ENCODE results near the gene MCRIP1. TPM values are rescaled to one million over a fixed set of nuclear protein-coding genes. Genes with fewer than 3 reads are reported as not detected.

The MCRIP1 gene
- total and polyA plus RNA-seq, 8 donors, result 61.7 to 97.6 (median 80.7) TPM

DNA sequence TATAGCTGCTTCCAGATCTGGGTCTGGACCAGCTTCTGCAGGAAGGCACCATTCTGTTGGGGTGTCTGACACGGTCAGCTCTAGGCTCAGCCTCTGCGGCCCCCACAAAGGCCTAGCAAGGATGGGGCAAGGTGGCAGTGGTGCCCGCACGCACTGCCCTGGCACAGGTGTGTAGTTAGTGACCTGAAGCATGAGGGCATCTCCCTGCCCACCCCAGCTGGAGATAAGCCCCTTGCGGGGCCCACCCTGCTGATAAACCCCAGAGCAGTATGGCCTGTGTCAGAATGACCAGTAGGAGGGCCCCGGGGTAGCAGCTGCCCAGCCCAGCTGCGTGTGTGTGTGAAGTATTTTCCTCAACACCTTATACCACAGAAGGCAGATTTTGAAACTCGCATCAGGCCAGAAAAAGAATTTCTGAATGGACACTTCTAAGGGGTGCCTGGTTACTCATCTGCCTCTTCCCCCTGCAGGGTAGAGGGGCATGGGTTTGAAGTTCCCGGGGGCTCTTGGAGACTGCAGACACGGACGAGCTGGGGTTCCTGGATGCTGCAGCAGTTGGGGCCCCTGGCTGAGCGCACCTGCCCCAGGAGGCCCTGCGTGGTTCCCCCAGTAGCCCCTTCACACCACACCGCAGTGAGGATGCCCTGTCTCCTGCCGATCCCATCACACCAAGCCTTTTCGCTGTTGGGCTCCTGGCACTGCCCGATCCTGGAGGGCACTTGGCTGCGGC lies 33.5 kb upstream of the MCRIP1 start:
- Histone ChIP-seq H3K4me3 (no peak overlapping the region), H3K9me3 (no peaks in the 10 kb centered on the region), H3K36me3 (peaks cover 4 to 52% of the 10 kb centered on the region in 2 donors), H3K27ac (peak overlapping the region in 1 of 2 donors; percentile 53), H3K27me3 (no peaks in the 10 kb centered on the region), H3K4me1 (peaks cover 21 to 90% of the 10 kb centered on the region in 2 donors)
- TF ChIP-seq, protein P1, sequence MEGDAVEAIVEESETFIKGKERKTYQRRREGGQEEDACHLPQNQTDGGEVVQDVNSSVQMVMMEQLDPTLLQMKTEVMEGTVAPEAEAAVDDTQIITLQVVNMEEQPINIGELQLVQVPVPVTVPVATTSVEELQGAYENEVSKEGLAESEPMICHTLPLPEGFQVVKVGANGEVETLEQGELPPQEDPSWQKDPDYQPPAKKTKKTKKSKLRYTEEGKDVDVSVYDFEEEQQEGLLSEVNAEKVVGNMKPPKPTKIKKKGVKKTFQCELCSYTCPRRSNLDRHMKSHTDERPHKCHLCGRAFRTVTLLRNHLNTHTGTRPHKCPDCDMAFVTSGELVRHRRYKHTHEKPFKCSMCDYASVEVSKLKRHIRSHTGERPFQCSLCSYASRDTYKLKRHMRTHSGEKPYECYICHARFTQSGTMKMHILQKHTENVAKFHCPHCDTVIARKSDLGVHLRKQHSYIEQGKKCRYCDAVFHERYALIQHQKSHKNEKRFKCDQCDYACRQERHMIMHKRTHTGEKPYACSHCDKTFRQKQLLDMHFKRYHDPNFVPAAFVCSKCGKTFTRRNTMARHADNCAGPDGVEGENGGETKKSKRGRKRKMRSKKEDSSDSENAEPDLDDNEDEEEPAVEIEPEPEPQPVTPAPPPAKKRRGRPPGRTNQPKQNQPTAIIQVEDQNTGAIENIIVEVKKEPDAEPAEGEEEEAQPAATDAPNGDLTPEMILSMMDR (IDR thresholded peaks at IDR 0.05), result no peak
- no peak for DNase-seq
- intact Hi-C loops (cut with DNase I), result no loop called here
- ATAC-seq, result no peak

DNA sequence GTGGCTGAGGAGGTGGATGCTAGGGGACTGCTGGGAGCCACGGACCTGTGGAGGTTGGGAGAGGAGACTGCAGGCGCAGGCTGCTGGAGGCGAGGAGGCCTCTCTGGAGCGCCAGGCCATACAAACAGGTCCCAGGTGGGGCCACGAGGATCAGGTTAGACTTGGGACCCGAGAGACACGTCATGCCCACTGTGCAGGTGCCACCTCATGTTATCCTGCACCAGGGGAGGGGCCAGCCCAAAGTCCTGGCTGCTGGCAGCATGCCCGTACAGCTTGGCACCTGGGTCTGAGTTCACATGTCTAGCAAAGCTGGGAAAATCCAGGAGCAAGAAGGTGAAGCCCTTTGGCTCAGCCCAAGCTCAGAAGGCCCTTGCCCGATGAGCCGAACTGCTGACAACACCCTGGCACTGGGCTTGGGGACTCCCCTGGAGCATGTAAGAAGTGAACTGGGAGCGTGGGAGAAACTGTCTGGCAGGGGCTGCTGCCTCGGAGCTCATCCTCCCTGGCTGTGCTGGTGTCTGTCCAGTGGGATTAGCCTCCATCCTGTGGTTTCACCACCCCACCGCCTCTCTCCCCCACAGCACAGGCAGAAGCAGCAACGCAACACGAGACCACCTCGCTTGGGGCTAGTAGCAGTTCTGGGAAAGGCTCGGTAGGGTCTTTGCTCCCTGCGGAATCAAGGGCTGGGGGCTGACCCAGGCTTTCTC lies 32.8 kb upstream of the MCRIP1 start:
- TF ChIP-seq, protein P1 (IDR thresholded peaks at IDR 0.05), result no peak
- peaks cover 21 to 93% of the 10 kb centered on the region in 2 donors for H3K4me1 ChIP-seq
- peak overlapping the region in 1 of 2 donors; percentile 53 for H3K27ac ChIP-seq
- intact Hi-C loops (cut with DNase I), result no loop called here
- H3K27me3 ChIP-seq, result no peaks in the 10 kb centered on the region
- no peak overlapping the region for H3K4me3 ChIP-seq
- no peaks in the 10 kb centered on the region for H3K9me3 ChIP-seq
- H3K36me3 ChIP-seq, result peaks cover 4 to 52% of the 10 kb centered on the region in 2 donors
- ATAC-seq (no peak), DNase-seq (no peak)

DNA sequence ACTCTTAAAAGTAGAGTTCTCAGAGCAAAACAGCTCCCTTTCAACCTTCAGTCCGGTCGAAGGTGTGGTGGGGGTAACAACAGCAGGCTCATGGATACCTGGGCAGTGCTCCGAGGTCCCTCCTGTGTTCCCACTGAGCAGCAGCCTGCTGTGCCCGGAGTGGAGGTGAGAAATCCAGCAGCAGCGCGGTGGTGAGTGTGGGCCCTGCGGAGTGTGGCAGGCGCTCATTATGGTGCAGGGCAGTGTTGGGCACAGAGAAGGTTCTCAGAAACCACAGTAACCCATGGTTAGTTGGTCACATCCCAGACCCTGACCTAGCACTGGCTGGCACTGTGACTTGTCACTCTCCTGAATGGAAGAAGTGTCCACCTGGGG lies 32.3 kb upstream of the MCRIP1 start:
- Histone ChIP-seq H3K4me3 (no peak overlapping the region), H3K27ac (no peak overlapping the region), H3K36me3 (peaks cover 4 to 52% of the 10 kb centered on the region in 2 donors), H3K4me1 (peaks cover 21 to 91% of the 10 kb centered on the region in 2 donors), H3K9me3 (no peaks in the 10 kb centered on the region), H3K27me3 (no peaks in the 10 kb centered on the region)
- TF ChIP-seq, protein P1 (IDR thresholded peaks at IDR 0.05), result no peak
- no peak for ATAC-seq
- no peak for DNase-seq
- intact Hi-C loops (cut with DNase I), result no loop called here

DNA sequence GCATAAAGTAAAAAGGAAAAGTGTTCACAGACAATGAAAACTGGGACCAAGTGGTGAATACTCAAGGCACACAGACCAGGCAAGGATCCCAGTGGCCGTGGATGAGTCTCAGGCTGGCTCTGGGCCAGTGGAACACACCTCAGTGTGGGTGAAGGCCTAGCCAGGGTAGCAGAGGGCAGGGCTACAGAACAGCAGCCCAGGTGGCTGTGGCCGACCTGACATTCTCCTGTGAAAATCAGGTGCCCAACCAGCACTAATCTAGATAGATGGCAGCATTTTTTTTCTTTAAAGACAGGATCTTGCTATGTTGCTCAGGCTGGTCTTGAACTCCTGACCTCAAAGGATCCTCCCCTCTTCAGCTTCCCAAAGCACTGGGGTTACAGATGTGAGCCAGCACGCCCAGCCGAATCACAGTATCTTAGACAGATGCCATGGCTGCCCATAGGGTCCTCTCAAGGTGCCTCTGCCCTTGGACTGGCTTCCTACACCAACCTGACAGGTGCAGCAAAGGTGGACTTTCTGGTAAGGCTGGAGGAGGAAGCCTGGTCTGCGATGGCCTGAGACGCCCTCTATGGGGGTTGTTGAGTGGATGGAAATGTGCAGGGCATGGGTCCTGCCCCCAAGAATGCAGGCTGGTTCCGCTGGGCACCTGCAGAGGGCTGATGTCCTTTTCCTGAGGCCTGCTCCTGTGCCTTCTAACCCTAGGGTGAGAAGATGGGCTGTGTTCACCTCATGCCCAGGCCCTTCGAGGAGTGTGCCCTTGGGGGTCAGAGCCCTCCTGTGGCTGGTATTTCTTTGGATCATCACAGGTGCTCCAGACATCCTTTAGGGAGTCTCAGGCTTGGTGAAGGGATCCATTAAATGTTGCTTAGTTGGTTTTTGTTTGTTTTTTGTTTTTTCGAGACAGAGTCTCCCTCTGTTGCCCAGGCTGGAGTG lies 31.0 kb upstream of the MCRIP1 start:
- H3K36me3 ChIP-seq, result peaks cover 4 to 42% of the 10 kb centered on the region in 2 donors
- ATAC-seq (no peak), DNase-seq (no peak)
- peak overlapping the region in 1 of 2 donors; percentile 34 for H3K27ac ChIP-seq
- H3K4me1 ChIP-seq, result peaks cover 14 to 85% of the 10 kb centered on the region in 2 donors
- intact Hi-C loops (cut with DNase I), result no loop called here
- no peak overlapping the region for H3K4me3 ChIP-seq
- H3K27me3 ChIP-seq, result no peaks in the 10 kb centered on the region
- TF ChIP-seq, protein P1 (IDR thresholded peaks at IDR 0.05), result no peak
- no peaks in the 10 kb centered on the region for H3K9me3 ChIP-seq

Data from left lung (tissue), 10 donors.